HS-27A (cell line): ENCODE measurements around the gene TMEM92.

Experiments
- DNase-seq: peaks from one replicate; pipeline ENCODE4 v3.0.0-alpha.2; 2012; ENCODE audit warnings: low read depth, missing footprints

Gene TMEM92

GRCh38 chr17:50328363-50329325 is 54.4 kb downstream of the TMEM92 start:
- DNase-seq = no peak

- DNase-seq = no peak
These were observed 55.5 kb downstream of the TMEM92 start for GRCh38 chr17:50329716-50330115.

DNA sequence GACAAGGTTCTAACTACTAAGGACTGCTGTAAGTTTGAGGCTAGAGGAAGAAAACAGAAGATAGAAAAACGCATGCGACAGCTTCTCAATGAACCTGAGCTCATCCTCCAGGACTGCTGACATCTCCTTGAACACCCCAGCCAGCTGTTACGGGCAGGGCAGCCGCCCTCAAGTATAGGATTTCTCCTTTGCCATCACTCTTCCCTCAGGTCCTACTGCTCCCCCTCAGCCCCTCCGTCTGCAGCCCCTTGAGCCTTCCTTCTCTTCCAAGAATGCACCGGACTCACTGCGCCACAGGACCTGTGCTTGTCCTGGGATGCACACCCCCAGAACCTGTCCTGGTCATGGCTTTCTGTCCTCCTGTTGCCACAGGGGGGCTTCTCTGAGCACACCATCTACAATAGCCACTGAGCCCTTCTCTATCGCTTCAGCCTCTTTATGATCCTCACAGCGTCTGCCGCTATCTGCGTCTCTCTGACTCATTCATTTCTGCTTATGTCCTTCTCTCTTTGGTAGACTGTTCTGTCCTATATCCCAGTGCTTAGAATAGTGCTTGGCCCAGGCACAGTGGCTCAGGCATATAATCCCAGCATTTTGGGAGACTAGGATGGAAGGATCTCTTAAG is 56.0 kb downstream of the TMEM92 start:
- no peak for DNase-seq
